HL-60/S4 treated with phorbol 12-myristate 13-acetate at 8.2 ng/mL for 4 days and 3 days (cell line): ENCODE measurements around the gene NAIP.
"Not testable (repeated sequence)": the region's sequence is repeated elsewhere in the genome, so short reads cannot be mapped to it uniquely, and the experiment has no call there.

ENCODE experiments used
- in situ Hi-C: fragments of 300-500 bp; cut with MboI; formaldehyde crosslinking; loops from 2 replicates; pipeline ENCODE4 v1.15.0; 2022; ENCODE audit warnings: low sequenced_read_pairs

Gene NAIP

DNA sequence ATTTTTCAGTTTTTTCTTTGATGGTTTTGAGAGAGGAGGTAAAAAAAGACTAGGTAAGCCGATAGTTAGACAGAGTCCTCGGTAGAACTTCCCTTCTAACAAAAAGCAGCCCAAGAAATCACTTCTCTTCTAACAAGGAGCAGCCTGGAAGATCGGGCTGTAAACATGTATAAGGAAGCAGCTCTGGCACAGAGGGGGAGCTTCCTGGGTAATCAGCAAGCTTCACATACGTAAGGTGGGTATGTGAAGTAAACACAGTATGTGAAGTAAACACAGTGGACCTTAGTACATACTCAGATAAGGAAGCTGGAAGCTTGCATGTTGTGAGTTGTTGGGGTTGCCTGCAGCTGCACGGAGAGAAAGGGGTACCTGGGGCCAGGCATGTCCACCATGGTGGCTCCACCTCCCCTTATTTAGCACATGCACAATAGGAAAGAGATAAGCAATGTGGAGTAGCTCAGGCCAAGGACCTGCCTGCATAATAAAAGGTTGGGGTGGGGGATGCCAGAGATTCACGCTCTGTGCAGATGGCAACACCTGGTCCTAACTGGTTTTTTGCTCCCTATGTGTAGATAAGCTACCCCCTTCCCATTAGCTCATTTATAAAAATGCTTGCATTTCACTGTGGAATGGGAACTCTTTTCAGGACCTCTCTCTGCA lies 93.3 kb downstream of the NAIP start:
- in situ Hi-C loops: not testable (repeated sequence)

DNA sequence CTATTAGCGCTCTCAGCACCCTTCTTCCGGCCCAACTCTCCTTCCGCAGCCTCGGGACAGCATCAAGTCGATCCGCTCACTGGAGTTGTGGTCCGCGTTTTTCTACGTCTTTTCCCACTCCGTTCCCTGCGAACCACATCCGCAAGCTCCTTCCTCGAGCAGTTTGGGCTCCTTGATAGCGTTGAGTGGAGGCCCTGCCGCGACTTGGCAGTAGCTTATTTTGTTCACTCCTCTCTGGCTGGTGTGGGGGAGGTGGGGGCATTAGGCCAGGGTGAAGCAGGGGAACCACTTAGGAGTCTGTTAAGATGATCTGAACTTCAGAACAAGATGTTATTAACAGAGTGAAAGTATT lies 100.0 kb downstream of the NAIP start:
- in situ Hi-C loops: not testable (repeated sequence)
